ENCODE data around the gene NRP1.

Gene NRP1

DNA sequence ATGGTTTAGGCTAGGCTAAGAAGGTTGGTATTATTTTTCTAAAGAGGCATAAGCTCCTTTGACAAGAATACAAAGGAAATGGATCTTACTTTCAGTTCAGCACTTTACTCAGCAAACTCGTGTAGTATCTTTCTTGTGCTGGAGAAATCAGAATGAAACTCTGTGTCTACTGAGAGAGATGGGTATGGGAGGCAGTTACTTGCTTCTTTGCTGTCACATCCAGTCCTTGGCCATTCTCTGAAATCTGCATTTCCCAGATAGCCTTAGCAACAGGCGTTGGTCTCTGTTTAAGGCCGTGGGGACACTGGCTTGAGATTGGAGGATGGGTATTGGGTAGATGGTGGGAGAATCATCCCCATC lies 180.5 kb downstream of the NRP1 start (continued):
- TF ChIP-seq, protein P1, sequence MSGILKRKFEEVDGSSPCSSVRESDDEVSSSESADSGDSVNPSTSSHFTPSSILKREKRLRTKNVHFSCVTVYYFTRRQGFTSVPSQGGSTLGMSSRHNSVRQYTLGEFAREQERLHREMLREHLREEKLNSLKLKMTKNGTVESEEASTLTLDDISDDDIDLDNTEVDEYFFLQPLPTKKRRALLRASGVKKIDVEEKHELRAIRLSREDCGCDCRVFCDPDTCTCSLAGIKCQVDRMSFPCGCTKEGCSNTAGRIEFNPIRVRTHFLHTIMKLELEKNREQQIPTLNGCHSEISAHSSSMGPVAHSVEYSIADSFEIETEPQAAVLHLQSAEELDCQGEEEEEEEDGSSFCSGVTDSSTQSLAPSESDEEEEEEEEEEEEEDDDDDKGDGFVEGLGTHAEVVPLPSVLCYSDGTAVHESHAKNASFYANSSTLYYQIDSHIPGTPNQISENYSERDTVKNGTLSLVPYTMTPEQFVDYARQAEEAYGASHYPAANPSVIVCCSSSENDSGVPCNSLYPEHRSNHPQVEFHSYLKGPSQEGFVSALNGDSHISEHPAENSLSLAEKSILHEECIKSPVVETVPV (CRISPR knock-in tag; IDR thresholded peaks at IDR 0.05), result no peak
- TF ChIP-seq ISL1 (CRISPR knock-in tag; IDR thresholded peaks at IDR 0.05) (no peak), TCF4 (CRISPR knock-in tag; IDR thresholded peaks at IDR 0.05; ENCODE audit: borderline replicate concordance) (no peak)

DNA sequence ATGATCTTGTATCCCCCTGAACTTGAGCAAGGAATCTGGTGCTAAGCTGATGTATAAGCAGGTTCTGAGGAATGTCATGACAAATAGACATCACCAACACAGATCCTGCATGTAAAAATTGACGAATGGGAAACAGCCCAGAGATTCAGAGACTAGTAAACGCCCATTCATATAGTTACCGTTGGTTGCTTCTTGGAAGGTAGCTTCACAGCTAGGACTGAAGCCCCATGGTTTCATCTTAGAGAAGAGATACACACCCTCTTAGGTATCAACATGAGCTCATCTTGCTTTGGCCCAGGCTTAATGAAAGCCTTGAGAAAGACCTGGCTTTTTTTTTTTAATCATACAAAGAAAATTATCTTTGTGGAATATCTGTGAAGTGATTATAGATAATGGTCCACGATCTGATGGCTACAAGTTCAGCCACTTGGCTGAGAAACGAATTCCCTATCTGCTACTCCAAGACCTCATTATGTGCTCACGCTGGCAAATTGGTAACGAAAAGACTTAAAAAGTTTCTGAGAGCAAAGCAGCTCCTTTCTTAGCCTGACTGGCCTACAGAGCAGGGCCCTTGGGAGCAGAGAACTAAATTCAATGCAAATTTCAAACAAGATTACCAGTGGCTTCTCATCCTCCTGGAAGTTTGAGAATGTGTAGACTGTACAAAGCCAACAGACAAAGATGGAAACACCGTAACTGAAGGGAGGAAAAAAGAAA lies 181.1 kb downstream of the NRP1 start:
- TF ChIP-seq ZFP30 (CRISPR knock-in tag; IDR thresholded peaks at IDR 0.05), result no peak
- TF ChIP-seq, protein P2, sequence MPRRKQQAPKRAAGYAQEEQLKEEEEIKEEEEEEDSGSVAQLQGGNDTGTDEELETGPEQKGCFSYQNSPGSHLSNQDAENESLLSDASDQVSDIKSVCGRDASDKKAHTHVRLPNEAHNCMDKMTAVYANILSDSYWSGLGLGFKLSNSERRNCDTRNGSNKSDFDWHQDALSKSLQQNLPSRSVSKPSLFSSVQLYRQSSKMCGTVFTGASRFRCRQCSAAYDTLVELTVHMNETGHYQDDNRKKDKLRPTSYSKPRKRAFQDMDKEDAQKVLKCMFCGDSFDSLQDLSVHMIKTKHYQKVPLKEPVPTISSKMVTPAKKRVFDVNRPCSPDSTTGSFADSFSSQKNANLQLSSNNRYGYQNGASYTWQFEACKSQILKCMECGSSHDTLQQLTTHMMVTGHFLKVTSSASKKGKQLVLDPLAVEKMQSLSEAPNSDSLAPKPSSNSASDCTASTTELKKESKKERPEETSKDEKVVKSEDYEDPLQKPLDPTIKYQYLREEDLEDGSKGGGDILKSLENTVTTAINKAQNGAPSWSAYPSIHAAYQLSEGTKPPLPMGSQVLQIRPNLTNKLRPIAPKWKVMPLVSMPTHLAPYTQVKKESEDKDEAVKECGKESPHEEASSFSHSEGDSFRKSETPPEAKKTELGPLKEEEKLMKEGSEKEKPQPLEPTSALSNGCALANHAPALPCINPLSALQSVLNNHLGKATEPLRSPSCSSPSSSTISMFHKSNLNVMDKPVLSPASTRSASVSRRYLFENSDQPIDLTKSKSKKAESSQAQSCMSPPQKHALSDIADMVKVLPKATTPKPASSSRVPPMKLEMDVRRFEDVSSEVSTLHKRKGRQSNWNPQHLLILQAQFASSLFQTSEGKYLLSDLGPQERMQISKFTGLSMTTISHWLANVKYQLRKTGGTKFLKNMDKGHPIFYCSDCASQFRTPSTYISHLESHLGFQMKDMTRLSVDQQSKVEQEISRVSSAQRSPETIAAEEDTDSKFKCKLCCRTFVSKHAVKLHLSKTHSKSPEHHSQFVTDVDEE (CRISPR knock-in tag; IDR thresholded peaks at IDR 0.05), result no peak
- no peak for TF ChIP-seq TOX (CRISPR knock-in tag; IDR thresholded peaks at IDR 0.05; ENCODE audit: borderline replicate concordance)
- no peak for TF ChIP-seq ZNF565 (CRISPR knock-in tag; conservative IDR thresholded peaks at IDR 0.05; ENCODE audit: low read depth)
- no peak for TF ChIP-seq ZNF8 (CRISPR knock-in tag; IDR thresholded peaks at IDR 0.05)
- TF ChIP-seq CSDC2 (CRISPR knock-in tag; IDR thresholded peaks at IDR 0.05), result no peak
- TF ChIP-seq ISL1 (CRISPR knock-in tag; IDR thresholded peaks at IDR 0.05), result no peak
- no peak for TF ChIP-seq GLIS3 (CRISPR knock-in tag; IDR thresholded peaks at IDR 0.05)
- no peak for TF ChIP-seq BACH2 (CRISPR knock-in tag; IDR thresholded peaks at IDR 0.05; ENCODE audit: borderline replicate concordance)
- no peak for TF ChIP-seq ZNF70 (CRISPR knock-in tag; IDR thresholded peaks at IDR 0.05)
- TF ChIP-seq PPARA (CRISPR knock-in tag; IDR thresholded peaks at IDR 0.05; ENCODE audit: borderline replicate concordance), result no peak
- TF ChIP-seq, protein P3, sequence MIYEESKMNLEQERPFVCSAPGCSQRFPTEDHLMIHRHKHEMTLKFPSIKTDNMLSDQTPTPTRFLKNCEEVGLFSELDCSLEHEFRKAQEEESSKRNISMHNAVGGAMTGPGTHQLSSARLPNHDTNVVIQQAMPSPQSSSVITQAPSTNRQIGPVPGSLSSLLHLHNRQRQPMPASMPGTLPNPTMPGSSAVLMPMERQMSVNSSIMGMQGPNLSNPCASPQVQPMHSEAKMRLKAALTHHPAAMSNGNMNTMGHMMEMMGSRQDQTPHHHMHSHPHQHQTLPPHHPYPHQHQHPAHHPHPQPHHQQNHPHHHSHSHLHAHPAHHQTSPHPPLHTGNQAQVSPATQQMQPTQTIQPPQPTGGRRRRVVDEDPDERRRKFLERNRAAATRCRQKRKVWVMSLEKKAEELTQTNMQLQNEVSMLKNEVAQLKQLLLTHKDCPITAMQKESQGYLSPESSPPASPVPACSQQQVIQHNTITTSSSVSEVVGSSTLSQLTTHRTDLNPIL (CRISPR knock-in tag; IDR thresholded peaks at IDR 0.05; ENCODE audit: low read depth), result no peak
- TF ChIP-seq ESRRG (CRISPR knock-in tag; IDR thresholded peaks at IDR 0.05), result no peak
- ATAC-seq, result no peak

DNA sequence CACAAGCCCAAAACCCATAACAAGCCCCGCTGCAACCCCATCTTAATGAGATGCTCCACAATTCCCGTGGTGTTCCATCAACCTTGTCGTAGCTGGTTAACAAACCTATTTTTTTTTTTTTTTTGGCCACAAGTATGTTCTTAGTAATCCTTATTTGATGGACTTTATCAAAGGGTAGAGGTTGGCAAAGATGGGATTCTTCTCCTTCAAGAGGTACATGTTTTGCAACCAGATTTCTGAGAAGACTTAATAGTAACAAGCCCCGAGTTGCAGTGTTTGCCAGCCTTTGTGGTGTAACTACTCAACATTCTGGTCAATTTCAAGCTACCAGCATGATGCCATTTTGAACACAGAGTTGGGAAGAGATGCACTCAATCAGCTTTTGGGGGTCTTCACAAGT lies 181.7 kb downstream of the NRP1 start:
- ATAC-seq, result no peak
- TF ChIP-seq, protein P4, sequence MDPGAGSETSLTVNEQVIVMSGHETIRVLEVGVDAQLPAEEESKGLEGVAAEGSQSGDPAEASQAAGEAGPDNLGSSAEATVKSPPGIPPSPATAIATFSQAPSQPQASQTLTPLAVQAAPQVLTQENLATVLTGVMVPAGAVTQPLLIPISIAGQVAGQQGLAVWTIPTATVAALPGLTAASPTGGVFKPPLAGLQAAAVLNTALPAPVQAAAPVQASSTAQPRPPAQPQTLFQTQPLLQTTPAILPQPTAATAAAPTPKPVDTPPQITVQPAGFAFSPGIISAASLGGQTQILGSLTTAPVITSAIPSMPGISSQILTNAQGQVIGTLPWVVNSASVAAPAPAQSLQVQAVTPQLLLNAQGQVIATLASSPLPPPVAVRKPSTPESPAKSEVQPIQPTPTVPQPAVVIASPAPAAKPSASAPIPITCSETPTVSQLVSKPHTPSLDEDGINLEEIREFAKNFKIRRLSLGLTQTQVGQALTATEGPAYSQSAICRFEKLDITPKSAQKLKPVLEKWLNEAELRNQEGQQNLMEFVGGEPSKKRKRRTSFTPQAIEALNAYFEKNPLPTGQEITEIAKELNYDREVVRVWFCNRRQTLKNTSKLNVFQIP (CRISPR knock-in tag; IDR thresholded peaks at IDR 0.05; ENCODE audit: borderline replicate concordance, low read depth), result no peak
- no peak for TF ChIP-seq ESRRG (CRISPR knock-in tag; IDR thresholded peaks at IDR 0.05)
- no peak for TF ChIP-seq PPARA (CRISPR knock-in tag; IDR thresholded peaks at IDR 0.05; ENCODE audit: borderline replicate concordance)
- TF ChIP-seq ZC3H10 (CRISPR knock-in tag; IDR thresholded peaks at IDR 0.05), result no peak
- TF ChIP-seq, protein P3 (CRISPR knock-in tag; IDR thresholded peaks at IDR 0.05; ENCODE audit: low read depth), result no peak
- TF ChIP-seq, protein P1 (CRISPR knock-in tag; IDR thresholded peaks at IDR 0.05), result no peak
- no peak for TF ChIP-seq TCF4 (CRISPR knock-in tag; IDR thresholded peaks at IDR 0.05; ENCODE audit: borderline replicate concordance)
- no peak for TF ChIP-seq CSDC2 (CRISPR knock-in tag; IDR thresholded peaks at IDR 0.05)
- TF ChIP-seq RARB (CRISPR knock-in tag; IDR thresholded peaks at IDR 0.05), result no peak
